Measurements from ENCODE around the gene RHOB.
A peak's percentile ranks its signal among the peaks of the same experiment; 100 is the strongest.

RHOB gene

GRCh38 chr2:20478961-20479360 lies 32.1 kb downstream of the RHOB start:
- TF ChIP-seq, protein P1, sequence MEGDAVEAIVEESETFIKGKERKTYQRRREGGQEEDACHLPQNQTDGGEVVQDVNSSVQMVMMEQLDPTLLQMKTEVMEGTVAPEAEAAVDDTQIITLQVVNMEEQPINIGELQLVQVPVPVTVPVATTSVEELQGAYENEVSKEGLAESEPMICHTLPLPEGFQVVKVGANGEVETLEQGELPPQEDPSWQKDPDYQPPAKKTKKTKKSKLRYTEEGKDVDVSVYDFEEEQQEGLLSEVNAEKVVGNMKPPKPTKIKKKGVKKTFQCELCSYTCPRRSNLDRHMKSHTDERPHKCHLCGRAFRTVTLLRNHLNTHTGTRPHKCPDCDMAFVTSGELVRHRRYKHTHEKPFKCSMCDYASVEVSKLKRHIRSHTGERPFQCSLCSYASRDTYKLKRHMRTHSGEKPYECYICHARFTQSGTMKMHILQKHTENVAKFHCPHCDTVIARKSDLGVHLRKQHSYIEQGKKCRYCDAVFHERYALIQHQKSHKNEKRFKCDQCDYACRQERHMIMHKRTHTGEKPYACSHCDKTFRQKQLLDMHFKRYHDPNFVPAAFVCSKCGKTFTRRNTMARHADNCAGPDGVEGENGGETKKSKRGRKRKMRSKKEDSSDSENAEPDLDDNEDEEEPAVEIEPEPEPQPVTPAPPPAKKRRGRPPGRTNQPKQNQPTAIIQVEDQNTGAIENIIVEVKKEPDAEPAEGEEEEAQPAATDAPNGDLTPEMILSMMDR (IDR thresholded peaks at IDR 0.05), result no peak
- Histone ChIP-seq H3K4me3 (no peak overlapping the region), H3K27ac (no peak overlapping the region)
- peak; percentile 41 for DNase-seq (ENCODE audit: low spot score)

DNA sequence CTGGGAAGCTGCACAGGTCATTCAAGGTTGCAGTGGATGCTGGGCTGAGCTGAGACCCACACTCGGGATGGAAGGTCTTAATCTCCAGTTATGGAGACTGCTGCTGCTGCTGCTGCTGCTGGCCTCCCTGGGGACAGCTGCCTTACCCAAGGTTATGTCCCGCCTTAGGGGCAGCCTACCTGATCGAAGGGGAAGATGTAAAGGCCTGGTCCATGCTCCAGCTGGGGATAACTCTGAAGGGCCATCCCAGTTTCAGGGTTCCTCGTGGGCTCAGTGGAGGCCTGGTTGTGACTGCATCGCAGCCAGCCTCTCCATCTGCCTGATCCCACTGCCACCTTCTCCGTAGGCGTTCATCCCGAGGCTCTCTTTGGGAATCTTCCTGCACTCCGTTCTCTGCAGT lies 33.0 kb downstream of the RHOB start:
- H3K4me3 ChIP-seq, result no peak overlapping the region
- no peak overlapping the region for H3K27ac ChIP-seq
- peak; percentile 50 for DNase-seq (ENCODE audit: low spot score)
- TF ChIP-seq, protein P1 (IDR thresholded peaks at IDR 0.05), result no peak

GRCh38 chr2:20480913-20481312 lies 34.0 kb downstream of the RHOB start:
- Histone ChIP-seq H3K27ac (no peak overlapping the region), H3K4me3 (no peak overlapping the region)
- TF ChIP-seq, protein P1 (IDR thresholded peaks at IDR 0.05), result no peak
- no peak for DNase-seq (ENCODE audit: low spot score)

DNA sequence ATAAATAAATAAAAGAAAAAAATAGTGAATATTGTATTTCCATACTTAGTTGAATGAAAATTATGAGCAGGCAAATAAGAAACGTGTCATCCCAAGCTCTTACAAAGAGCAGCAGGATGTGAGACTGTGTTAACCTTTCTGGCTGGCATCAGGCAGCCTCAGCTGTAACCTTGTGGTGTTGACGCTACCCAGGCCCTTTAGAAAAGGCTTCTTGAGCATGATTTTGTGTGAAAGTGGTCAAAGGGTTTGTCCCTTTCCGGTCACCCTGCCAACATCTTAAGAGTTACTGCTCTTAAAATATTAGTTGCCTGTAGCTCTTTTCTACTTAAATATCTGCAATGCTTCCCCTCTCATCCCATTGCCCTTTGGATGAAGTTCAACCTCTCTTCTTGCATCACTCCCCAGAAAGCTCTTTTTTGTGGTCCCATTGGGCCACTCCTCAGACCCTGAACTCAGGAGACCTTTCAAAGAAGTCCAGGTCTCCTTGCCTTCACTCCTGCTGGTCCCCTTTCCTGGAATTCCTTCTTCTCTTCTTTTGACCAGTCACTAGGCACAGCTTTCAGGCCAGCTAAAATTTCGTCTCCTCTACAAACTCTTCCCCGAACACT lies 35.0 kb downstream of the RHOB start:
- no peak overlapping the region for H3K4me3 ChIP-seq
- H3K27ac ChIP-seq, result peak overlapping the region in 1 of 2 donors; percentile 39
- peak; percentile 26 for DNase-seq (ENCODE audit: low spot score)
- TF ChIP-seq, protein P1 (IDR thresholded peaks at IDR 0.05), result no peak

DNA sequence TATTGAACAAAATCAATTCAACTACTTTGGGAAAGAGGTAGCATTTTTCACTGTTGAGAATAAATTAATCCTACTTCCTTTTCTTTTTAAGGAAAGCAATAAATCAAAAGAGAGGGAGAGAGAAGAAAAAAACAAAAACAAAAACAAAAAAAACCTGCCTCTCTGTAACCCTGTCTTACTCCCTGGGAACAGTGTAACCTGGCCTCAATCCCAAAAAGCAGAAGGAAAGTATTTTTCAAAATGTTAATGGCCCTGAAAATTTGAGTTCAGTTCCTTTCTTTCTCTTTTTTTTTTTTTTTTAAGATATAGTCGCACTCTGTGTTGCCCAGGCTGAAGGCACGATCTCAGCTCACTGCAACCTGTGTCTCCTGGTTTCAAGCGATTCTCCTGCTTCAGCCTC lies 35.9 kb downstream of the RHOB start:
- peak overlapping the region in 1 of 2 donors; percentile 79 for H3K27ac ChIP-seq
- H3K4me3 ChIP-seq, result no peak overlapping the region
- DNase-seq (ENCODE audit: low spot score), result no peak
- TF ChIP-seq, protein P1 (IDR thresholded peaks at IDR 0.05), result no peak

- peak; percentile 84 for DNase-seq (ENCODE audit: low spot score)
- TF ChIP-seq, protein P1 (IDR thresholded peaks at IDR 0.05), result no peak
- peak overlapping the region; percentile 19 to 79 for H3K27ac ChIP-seq
- H3K4me3 ChIP-seq, result no peak overlapping the region
These were observed 36.5 kb downstream of the RHOB start for GRCh38 chr2:20483194-20483895.

All from coronary artery (tissue), 2 donors.